ENCODE results near the gene RNF135.
"Not testable (repeated sequence)": the region's sequence is repeated elsewhere in the genome, so short reads cannot be mapped to it uniquely, and the experiment has no call there.

The RNF135 gene

GRCh38 chr17:30970831-30971567 is at the start of gene RNF135:
Gene RNF135, plus strand, starts transcription at chr17:30971039. Its CDS starts 35 bp downstream, at chr17:30971074.
- peak; percentile 91 for DNase-seq

- DNase-seq, result no peak
Observed at GRCh38 chr17:30921544-30922196, 49.2 kb upstream of the RNF135 start, which contains the start of gene ADAP2. Gene ADAP2, plus strand, starts transcription at chr17:30921945. Its CDS starts 70 bp downstream, at chr17:30922015.

GRCh38 chr17:30922235-30923030 is 48.4 kb upstream of the RNF135 start:
- no peak for DNase-seq

- no peak for DNase-seq
Observed at GRCh38 chr17:30924341-30924740, 46.5 kb upstream of the RNF135 start.

- DNase-seq, result no peak
Observed at GRCh38 chr17:30926516-30926915, 44.3 kb upstream of the RNF135 start.

GRCh38 chr17:30927756-30928155 is 43.1 kb upstream of the RNF135 start:
- DNase-seq, result no peak

- no peak for DNase-seq
Observed at GRCh38 chr17:30928584-30928983, 42.3 kb upstream of the RNF135 start.

- DNase-seq, result no peak
Observed at GRCh38 chr17:30929081-30929633, 41.7 kb upstream of the RNF135 start.

- not testable (repeated sequence) for DNase-seq
Observed at GRCh38 chr17:30929861-30930260, 41.0 kb upstream of the RNF135 start.

GRCh38 chr17:30930495-30930894 is 40.3 kb upstream of the RNF135 start:
- no peak for DNase-seq

GRCh38 chr17:30931582-30931981 is 39.3 kb upstream of the RNF135 start:
- not testable (repeated sequence) for DNase-seq

- DNase-seq, result no peak
Observed at GRCh38 chr17:30933966-30934365, 36.9 kb upstream of the RNF135 start.

GRCh38 chr17:30939051-30939689 is 31.7 kb upstream of the RNF135 start:
- no peak for DNase-seq

- DNase-seq, result no peak
Observed at GRCh38 chr17:30942308-30943079, 28.3 kb upstream of the RNF135 start.

GRCh38 chr17:30947796-30948195 is 23.0 kb upstream of the RNF135 start:
- no peak for DNase-seq

GRCh38 chr17:30950189-30950588 is 20.6 kb upstream of the RNF135 start:
- no peak for DNase-seq

GRCh38 chr17:30950669-30951399 is 20.0 kb upstream of the RNF135 start:
- DNase-seq, result peak; percentile 85

- no peak for DNase-seq
Observed at GRCh38 chr17:30952638-30953393, 18.0 kb upstream of the RNF135 start.

- no peak for DNase-seq
Observed at GRCh38 chr17:30954046-30954830, 16.6 kb upstream of the RNF135 start.

Measured in HCEC 1CT (cell line).